ENCODE measurements around the gene MSRB3.

DNA sequence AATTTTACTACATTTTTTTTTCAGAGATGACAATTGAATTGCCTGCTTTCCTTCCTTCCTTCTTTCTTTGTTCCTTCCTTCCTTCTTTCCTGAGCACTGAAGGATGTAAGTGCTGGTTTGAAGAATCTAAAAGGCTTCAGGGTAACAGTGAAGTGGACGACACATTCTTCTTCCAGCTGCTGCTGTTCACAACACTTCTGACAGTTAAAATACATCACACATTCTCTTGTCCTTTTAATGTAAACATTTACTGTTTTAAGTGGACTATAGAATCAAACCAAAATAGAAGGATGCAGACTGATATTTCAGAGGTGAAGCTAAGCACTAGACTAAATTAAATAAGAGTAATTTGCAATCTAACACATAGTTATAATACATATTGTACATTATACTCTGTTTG is 151.5 kb downstream of the MSRB3 start:
- TF ChIP-seq, protein P1, sequence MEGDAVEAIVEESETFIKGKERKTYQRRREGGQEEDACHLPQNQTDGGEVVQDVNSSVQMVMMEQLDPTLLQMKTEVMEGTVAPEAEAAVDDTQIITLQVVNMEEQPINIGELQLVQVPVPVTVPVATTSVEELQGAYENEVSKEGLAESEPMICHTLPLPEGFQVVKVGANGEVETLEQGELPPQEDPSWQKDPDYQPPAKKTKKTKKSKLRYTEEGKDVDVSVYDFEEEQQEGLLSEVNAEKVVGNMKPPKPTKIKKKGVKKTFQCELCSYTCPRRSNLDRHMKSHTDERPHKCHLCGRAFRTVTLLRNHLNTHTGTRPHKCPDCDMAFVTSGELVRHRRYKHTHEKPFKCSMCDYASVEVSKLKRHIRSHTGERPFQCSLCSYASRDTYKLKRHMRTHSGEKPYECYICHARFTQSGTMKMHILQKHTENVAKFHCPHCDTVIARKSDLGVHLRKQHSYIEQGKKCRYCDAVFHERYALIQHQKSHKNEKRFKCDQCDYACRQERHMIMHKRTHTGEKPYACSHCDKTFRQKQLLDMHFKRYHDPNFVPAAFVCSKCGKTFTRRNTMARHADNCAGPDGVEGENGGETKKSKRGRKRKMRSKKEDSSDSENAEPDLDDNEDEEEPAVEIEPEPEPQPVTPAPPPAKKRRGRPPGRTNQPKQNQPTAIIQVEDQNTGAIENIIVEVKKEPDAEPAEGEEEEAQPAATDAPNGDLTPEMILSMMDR (IDR thresholded peaks at IDR 0.05) = no peak
- TF ChIP-seq POLR2AphosphoS5 (IDR thresholded peaks at IDR 0.05) = no peak
- TF ChIP-seq EP300 (IDR thresholded peaks at IDR 0.05) = no peak

Data from gastroesophageal sphincter (tissue), 3 donors.